Lower leg skin (tissue), 3 donors: ENCODE measurements around the gene HBM.

ENCODE experiments used
- POLR2A ChIP-seq, 2 donors: fragments of 450-650 bp; IDR thresholded peaks; one replicate each; pipeline ENCODE4 v1.6.1; 2016 to 2017; ENCODE audit warnings: antibody characterized with exemption in 2 of 2, mild to moderate bottlenecking in 1 of 2, moderate library complexity in 1 of 2
- TF ChIP-seq, protein P1 (sequence below), 3 donors: fragments of 450-650 bp; IDR thresholded peaks; one replicate each; pipeline ENCODE4 v1.5.1; 2016; ENCODE audit warnings: antibody characterized with exemption in 3 of 3, mild to moderate bottlenecking in 3 of 3, moderate library complexity in 2 of 3

DNA sequence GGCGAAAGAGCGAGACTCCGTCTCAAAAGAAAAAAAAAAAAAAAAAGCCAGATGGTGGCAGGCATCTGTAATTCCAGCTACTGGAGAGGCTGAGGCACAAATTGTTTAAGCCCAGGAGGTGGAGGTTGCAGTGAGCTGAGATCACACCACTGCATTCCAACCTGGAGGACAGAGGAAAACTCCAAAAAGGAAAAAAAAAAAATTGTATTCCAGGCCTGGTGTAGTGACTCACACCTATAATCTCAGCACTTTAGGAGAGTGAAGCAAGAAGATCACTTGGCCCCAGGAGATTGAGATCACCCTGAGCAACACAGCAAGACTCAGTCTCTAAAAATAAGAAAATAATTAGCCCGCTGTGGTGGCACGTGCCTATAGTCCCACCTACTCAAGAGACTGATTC is 34.6 kb downstream of the HBM start:
- TF ChIP-seq, protein P1, sequence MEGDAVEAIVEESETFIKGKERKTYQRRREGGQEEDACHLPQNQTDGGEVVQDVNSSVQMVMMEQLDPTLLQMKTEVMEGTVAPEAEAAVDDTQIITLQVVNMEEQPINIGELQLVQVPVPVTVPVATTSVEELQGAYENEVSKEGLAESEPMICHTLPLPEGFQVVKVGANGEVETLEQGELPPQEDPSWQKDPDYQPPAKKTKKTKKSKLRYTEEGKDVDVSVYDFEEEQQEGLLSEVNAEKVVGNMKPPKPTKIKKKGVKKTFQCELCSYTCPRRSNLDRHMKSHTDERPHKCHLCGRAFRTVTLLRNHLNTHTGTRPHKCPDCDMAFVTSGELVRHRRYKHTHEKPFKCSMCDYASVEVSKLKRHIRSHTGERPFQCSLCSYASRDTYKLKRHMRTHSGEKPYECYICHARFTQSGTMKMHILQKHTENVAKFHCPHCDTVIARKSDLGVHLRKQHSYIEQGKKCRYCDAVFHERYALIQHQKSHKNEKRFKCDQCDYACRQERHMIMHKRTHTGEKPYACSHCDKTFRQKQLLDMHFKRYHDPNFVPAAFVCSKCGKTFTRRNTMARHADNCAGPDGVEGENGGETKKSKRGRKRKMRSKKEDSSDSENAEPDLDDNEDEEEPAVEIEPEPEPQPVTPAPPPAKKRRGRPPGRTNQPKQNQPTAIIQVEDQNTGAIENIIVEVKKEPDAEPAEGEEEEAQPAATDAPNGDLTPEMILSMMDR (IDR thresholded peaks at IDR 0.05): no peak
- TF ChIP-seq POLR2A (IDR thresholded peaks at IDR 0.05): no peak
